HL-60/S4 treated with phorbol 12-myristate 13-acetate at 8.2 ng/mL for 4 days and 3 days (cell line): ENCODE data around the gene ENO1.
"Not testable (repeated sequence)": the region's sequence is repeated elsewhere in the genome, so short reads cannot be mapped to it uniquely, and the experiment has no call there.

Experiments
- in situ Hi-C: fragments of 300-500 bp; cut with MboI; formaldehyde crosslinking; loops from 2 replicates; pipeline ENCODE4 v1.15.0; 2022; ENCODE audit warnings: low sequenced_read_pairs

Gene ENO1

DNA sequence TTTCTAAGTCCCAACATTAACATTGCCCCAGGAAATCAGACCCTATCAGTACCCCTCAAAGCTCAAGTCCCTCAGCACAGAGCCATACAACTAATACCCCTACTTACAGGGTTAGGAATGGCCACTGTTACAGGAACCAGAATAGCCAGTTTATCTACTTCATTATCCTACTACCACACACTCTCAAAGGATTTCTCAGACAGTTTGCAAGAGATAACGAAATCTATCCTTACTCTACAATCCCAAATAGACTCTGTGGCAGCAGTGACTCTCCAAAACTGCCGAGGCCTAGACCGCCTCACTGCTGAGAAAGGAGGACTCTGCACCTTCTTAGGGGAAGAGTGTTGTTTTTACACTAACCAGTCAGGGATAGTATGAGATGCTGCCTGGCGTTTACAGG, 19.0 kb upstream of the ENO1 start:
- in situ Hi-C loops, result not testable (repeated sequence)

DNA sequence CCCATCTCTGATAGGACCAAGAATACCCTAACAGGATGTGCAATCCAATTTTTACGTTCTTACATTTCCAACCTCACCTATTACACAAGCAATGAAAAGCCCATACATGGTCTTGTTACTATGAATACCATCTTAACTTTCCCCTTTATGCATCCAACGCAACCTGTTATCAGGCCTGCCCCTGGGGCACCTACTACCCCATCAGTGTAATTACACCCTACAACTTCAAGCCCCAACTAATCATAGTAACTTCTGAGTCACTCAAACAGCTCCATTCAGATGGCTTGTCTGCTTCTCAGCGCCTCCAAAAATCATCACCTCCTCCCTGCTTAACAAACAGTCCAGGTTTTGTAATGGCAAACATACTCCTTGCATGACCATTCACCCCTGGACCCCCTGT, 18.3 kb upstream of the ENO1 start:
- in situ Hi-C loops, result not testable (repeated sequence)

- in situ Hi-C loops, result no loop called here
Observed at GRCh38 chr1:8892026-8892425, 13.5 kb upstream of the ENO1 start.

- in situ Hi-C loops, result no loop called here
Observed at GRCh38 chr1:8891401-8891800, 12.9 kb upstream of the ENO1 start.

GRCh38 chr1:8889925-8890785, 11.7 kb upstream of the ENO1 start:
- in situ Hi-C loops, result no loop called here

DNA sequence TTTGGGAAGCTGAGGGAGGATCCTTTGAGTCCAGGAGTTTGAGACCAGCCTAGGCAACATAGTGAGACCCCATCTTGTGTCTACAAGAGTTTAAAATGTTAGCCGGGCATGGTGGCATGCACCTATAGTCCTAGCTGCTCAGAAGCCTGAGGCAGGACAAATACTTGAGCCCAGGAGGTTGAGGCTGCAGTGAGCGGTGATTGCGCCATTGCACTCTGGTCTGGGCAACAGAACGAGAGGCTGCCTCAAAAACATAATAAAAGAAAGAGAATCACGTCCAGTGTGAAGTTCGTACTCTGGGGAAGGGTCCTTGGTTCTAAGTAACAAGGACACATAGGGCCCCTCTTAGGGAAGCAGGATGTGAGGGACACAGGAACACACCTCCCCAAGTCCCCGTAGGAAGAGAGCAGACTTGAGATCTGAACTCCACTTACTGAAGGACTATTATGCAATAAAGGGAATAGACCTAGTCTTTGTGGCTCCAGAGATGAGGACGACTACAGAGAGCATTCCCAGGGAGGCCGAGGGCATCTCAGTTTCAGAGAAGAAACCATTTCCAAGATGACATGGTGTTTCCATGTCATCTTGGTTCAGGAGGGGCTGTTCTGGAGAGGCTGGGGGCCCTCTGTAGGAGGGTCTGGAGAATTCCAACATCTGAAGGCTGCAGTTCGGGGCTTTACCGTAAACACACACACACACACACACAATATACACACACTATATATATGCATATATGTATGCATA, 10.8 kb upstream of the ENO1 start:
- in situ Hi-C loops, result no loop called here

GRCh38 chr1:8886589-8886988, 8.1 kb upstream of the ENO1 start:
- in situ Hi-C loops, result no loop called here

DNA sequence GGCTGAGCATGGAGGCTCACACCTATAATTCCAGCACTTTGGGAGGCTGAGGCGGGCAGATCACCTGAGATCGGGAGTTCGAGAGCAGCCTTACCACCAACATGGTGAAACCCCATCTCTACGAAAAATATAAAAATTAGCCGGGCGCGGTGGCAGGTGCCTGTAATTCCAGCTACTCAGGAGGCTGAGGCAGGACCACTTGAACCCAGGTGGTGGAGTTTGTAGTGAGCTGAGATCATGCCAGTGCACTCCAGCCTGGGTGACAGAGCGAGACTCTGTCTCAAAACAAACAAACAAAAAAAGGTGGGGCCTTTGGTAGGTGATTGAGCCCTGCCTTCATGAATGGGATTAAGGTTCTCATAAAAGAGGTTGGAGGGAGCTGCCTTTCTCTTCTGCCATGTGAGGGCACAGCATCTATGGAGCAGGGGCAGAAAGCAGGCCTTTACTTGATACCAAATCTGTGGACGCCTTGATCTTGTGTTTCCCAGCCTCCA, 7.6 kb upstream of the ENO1 start:
- in situ Hi-C loops, result not testable (repeated sequence)

- in situ Hi-C loops, result not testable (repeated sequence)
Observed at GRCh38 chr1:8884105-8884504, 5.6 kb upstream of the ENO1 start.

GRCh38 chr1:8883491-8883890, 5.0 kb upstream of the ENO1 start:
- in situ Hi-C loops, result no loop called here

- in situ Hi-C loops, result no loop called here
Observed at GRCh38 chr1:8879922-8880676, 1.6 kb upstream of the ENO1 start.

DNA sequence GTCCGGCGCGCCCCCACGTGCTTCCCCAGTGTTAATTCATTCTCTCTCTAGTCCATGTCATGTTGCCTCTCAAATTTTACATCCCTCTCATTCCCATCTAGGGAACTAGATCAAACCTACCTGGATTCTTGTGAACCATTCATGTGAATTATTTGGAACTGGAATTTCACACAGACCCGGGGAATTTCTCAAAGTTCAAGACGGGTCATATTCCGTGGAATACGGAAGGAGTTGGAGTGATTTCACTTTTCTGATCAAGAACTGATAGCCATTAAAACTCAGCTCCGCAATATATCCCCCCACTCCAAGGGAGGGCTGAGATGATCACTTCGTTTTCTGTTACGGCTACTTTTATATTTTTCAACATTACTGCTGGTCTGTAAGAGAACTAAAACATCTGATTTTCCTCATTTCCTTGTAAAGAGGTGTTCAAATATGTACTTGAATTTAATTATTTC, 1.0 kb upstream of the ENO1 start:
- in situ Hi-C loops, result no loop called here

- in situ Hi-C loops, result no loop called here
Observed at GRCh38 chr1:8878698-8879463, 395 bp upstream of the ENO1 start.

DNA sequence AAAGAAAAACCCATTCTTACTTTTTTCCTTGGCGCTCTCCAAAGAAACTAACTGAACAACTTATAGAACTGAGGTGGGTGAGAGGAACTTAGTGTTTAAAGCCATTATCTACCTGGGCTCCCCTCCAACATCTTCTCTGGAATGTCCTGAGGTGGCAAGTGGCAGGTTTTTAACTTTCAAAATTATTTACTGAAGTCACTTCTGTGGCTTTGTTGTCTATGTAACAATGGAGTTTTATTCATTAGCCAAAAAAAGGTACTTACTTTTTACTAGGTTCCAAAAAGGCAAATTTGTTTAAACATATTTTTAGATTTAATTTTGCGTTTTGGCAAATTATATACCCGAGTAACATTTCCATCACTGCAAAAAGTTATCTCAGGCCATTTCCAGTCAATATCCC, 2.4 kb downstream of the ENO1 start:
- in situ Hi-C loops, result no loop called here

DNA sequence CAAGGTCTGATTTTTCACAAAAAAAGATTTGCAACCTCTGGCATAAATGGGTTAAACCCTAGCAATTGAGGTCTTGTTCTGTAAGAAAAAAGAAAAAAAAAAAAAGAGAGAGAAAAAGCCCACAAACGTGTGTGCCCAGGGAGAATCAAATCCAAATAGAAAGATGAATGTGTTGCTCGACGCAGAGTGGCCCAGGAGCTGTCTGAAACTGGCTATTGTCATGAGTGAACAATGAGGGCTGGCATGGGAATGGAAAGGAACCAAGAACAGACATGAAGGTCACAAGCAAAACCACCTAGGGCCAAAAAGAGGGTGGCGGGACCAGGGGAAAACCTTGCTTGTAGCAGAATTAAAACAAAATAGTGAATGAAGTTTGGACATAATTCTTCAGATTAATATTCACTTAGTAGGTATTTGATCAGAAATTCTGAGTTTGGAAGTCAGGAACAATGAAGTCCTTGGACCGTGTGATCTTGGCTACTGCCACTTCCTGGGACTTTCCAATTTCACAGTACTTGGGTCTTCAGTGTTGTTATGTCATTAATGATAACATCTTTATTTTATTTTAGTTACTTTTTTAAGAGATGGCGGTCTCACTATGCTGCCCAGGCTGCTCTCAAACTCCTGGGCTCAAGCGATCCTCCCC, 3.1 kb downstream of the ENO1 start:
- in situ Hi-C loops, result no loop called here

DNA sequence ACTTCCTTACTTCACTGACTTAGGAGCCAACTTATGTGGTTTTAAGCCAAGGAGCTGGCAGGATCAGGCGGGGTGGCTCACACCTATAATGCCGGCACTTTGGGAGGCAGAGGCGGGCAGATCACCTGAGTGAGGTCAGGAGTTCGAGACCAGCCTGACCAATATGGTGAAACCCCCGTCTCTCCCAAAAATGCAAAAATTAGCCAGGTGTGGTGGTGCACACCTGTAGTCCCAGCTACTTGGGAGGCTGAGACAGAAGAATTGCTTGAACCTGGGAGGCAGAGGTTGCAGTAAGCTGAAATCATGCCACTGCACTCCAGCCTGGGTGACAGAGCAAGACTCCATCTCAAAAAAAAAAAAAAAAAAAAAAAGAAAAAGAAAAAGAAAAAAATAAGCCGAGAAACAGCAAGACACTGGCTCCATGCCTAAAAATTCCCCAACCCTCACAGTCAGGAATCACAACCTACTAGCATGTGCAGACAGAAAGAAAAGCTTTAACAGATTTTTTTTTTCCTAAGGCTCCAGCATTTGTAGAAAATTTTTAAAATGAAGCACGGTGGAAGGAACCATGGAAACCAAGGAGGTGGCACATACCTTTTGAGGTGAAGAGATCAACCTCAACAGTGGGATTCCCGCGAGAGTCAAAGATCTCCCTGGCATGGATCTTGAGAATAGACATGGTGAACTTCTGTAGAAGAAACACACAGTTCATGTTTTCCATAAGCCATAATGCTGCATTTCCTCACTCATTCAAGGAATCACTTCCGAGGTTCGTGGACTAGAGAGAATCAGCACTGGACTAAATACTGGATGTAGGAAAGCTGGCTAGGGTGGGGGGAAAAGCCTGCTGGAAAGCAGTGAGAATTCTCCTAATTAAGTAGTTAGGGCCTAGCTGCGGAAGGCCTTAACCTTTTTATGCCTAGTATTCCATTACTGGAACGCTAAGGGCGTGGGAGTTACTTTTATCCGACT, 4.0 kb downstream of the ENO1 start:
- in situ Hi-C loops, result no loop called here

GRCh38 chr1:8873506-8874229, 4.8 kb downstream of the ENO1 start:
- in situ Hi-C loops, result no loop called here

DNA sequence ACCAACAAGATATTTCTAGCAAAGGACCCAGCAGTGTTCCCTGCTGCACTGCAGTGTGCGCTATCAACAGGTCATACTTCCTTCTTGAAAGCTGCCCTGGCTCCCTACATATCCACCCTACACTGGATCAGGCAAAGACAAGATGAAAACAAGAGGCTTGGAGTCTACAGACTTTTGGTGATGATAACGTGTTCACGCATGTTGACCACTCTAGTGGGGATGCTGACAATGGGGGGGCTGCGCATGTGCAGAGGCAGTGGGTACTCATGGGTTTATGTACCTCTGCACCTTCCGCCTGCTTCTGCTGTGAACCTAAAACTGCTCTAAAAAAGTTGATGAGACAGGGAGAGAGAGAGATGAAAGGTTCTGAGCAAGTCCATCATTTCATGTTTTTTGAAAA, 5.5 kb downstream of the ENO1 start:
- in situ Hi-C loops, result no loop called here
